NCI-H226 (cell line): ENCODE results near the gene KAT6B.

Source experiments
- DNase-seq: peaks from one replicate; pipeline ENCODE4 v3.0.0-alpha.2; 2015

The KAT6B gene

GRCh38 chr10:74991435-74991834 is 165.0 kb downstream of the KAT6B start:
- DNase-seq = peak; percentile 47

- no peak for DNase-seq
These were observed 165.7 kb downstream of the KAT6B start for GRCh38 chr10:74992068-74992467.

- no peak for DNase-seq
These were observed 167.2 kb downstream of the KAT6B start for GRCh38 chr10:74993649-74994048.

- no peak for DNase-seq
These were observed 168.5 kb downstream of the KAT6B start for GRCh38 chr10:74994854-74995253.

GRCh38 chr10:74995806-74996205 is 169.4 kb downstream of the KAT6B start:
- DNase-seq = no peak

GRCh38 chr10:74997163-74997562 is 170.8 kb downstream of the KAT6B start:
- no peak for DNase-seq

GRCh38 chr10:75000748-75001321 is 174.4 kb downstream of the KAT6B start:
- DNase-seq = no peak

GRCh38 chr10:75001715-75002350 is 175.4 kb downstream of the KAT6B start:
- DNase-seq = no peak

GRCh38 chr10:75002351-75002725 is 175.9 kb downstream of the KAT6B start:
- no peak for DNase-seq

GRCh38 chr10:75002967-75003594 is 176.7 kb downstream of the KAT6B start:
- DNase-seq = no peak

- no peak for DNase-seq
These were observed 177.5 kb downstream of the KAT6B start for GRCh38 chr10:75003891-75004290.

GRCh38 chr10:75007646-75008045 is 181.2 kb downstream of the KAT6B start:
- no peak for DNase-seq

- no peak for DNase-seq
These were observed 182.6 kb downstream of the KAT6B start for GRCh38 chr10:75008952-75009351.

GRCh38 chr10:75009426-75009825 is 183.0 kb downstream of the KAT6B start:
- DNase-seq = no peak

- DNase-seq = no peak
These were observed 184.0 kb downstream of the KAT6B start for GRCh38 chr10:75010373-75010772.

- DNase-seq = no peak
These were observed 184.8 kb downstream of the KAT6B start for GRCh38 chr10:75011221-75011620.

- DNase-seq = no peak
These were observed 186.1 kb downstream of the KAT6B start for GRCh38 chr10:75012471-75012870.

GRCh38 chr10:75013007-75013406 is 186.6 kb downstream of the KAT6B start:
- DNase-seq = no peak

GRCh38 chr10:75013522-75013921 is 187.1 kb downstream of the KAT6B start:
- DNase-seq = no peak

GRCh38 chr10:75014516-75015230 is 188.3 kb downstream of the KAT6B start:
- DNase-seq = no peak

GRCh38 chr10:75015442-75015841 is 189.0 kb downstream of the KAT6B start:
- no peak for DNase-seq

GRCh38 chr10:75016325-75016724 is 189.9 kb downstream of the KAT6B start:
- no peak for DNase-seq

GRCh38 chr10:75018251-75018650 is 191.9 kb downstream of the KAT6B start:
- DNase-seq = no peak
